Epithelial cell of proximal tubule (primary cell): ENCODE measurements around the gene RBMX. TPM values are rescaled to one million over a fixed set of nuclear protein-coding genes. Genes with fewer than 3 reads are reported as not detected.
"Not testable (repeated sequence)": the region's sequence is repeated elsewhere in the genome, so short reads cannot be mapped to it uniquely, and the experiment has no call there.

Source experiments
- DNase-seq: peaks from one replicate; pipeline ENCODE4 v3.0.0-alpha.2; 2011; ENCODE audit warnings: low read depth
- H3K4me3 ChIP-seq: 2 replicates; pipeline ENCODE4 v1.5.1; 2011; ENCODE audit warnings: low read depth, mild to moderate bottlenecking, low read length
- CTCF ChIP-seq: conservative IDR thresholded peaks from 2 replicates; pipeline ENCODE4 v1.5.1; 2012; ENCODE audit warnings: low read depth, mild to moderate bottlenecking, low read length
- total RNA-seq: library from RNA; depleted of rRNA; stranded (reverse); fragments of >200 nt; gene quantifications from 2 replicates; pipeline ENCODE4 v1.2.3, GENCODE V29; 2015

The RBMX gene
- 314 and 363 TPM in 2 replicates for total RNA-seq

GRCh38 chrX:136880452-136881013 lies at the start of gene RBMX:
Gene RBMX (minus strand): TSS chrX:136880725. CDS start chrX:136879427, 1,298 bp downstream.
- peak within 1 kb of the TSS; percentile 86 for H3K4me3 ChIP-seq
- TF ChIP-seq CTCF, result no peak
- peak; percentile 63 for DNase-seq

GRCh38 chrX:136921438-136921837 lies 40.9 kb upstream of the RBMX start:
- not testable (repeated sequence) for DNase-seq, H3K4me3 ChIP-seq

GRCh38 chrX:136920001-136920400 lies 39.5 kb upstream of the RBMX start:
- no peak overlapping the region for H3K4me3 ChIP-seq
- DNase-seq, result no peak
- TF ChIP-seq CTCF, result no peak

GRCh38 chrX:136916827-136917226 lies 36.3 kb upstream of the RBMX start:
- no peak overlapping the region for H3K4me3 ChIP-seq
- DNase-seq, result no peak
- TF ChIP-seq CTCF, result no peak

- DNase-seq, H3K4me3 ChIP-seq: not testable (repeated sequence)
These were observed 31.1 kb upstream of the RBMX start for GRCh38 chrX:136911661-136912060.

GRCh38 chrX:136911253-136911652 lies 30.7 kb upstream of the RBMX start:
- no peak for TF ChIP-seq CTCF
- no peak for DNase-seq
- no peak overlapping the region for H3K4me3 ChIP-seq

- H3K4me3 ChIP-seq, result peak overlapping the region; percentile 74
- DNase-seq, result no peak
- TF ChIP-seq CTCF, result no peak
These were observed 30.1 kb upstream of the RBMX start for GRCh38 chrX:136910565-136911035.

- no peak for TF ChIP-seq CTCF
- H3K4me3 ChIP-seq, result peak overlapping the region; percentile 74
- peak; percentile 64 for DNase-seq
These were observed 29.4 kb upstream of the RBMX start for GRCh38 chrX:136909706-136910564.
